Transverse colon (tissue), 4 donors: Measurements from ENCODE around the gene B4GALT5. TPM values are rescaled to one million over a fixed set of nuclear protein-coding genes. Genes with fewer than 3 reads are reported as not detected.
"Not testable (repeated sequence)": the region's sequence is repeated elsewhere in the genome, so short reads cannot be mapped to it uniquely, and the experiment has no call there.

Source experiments
- DNase-seq: peaks from one replicate; pipeline ENCODE4 v3.0.0-alpha.2; 2019
- H3K27ac ChIP-seq, 4 donors: fragments of 200-600 bp; sonication (generic); 2 replicates each; pipeline ENCODE4 v1.5.1; 2016 to 2018; ENCODE audit warnings: inconsistent platforms in 4 of 4
- H3K27me3 ChIP-seq: fragments of 200-600 bp; sonication (generic); 2 replicates; pipeline ENCODE4 v1.5.1; 2017; ENCODE audit warnings: inconsistent platforms
- H3K36me3 ChIP-seq, 4 donors: fragments of 200-600 bp; sonication (generic); 2 replicates each; pipeline ENCODE4 v1.5.1; 2017 to 2019; ENCODE audit warnings: inconsistent platforms in 4 of 4
- H3K4me1 ChIP-seq, 4 donors: fragments of 200-600 bp; sonication (generic); 2 replicates each; pipeline ENCODE4 v1.5.1; 2017 to 2020; ENCODE audit warnings: inconsistent platforms in 4 of 4
- H3K4me3 ChIP-seq, 4 donors: fragments of 200-600 bp; sonication (generic); 1 replicate in 1 of 4; 2 replicates in 3 of 4; pipeline versions ENCODE4 v1.5.1 to v1.6.1; 2017 to 2019; ENCODE audit warnings: inconsistent platforms in 4 of 4
- H3K9me3 ChIP-seq, 2 donors: fragments of 200-600 bp; sonication (generic); 2 replicates each; pipeline ENCODE4 v1.5.1; 2017 to 2019; ENCODE audit warnings: inconsistent platforms in 2 of 2
- EP300 ChIP-seq: sonication (generic); formaldehyde crosslinking; IDR thresholded peaks from one replicate; pipeline ENCODE4 v1.6.1; 2017; ENCODE audit warnings: antibody characterized with exemption, low read depth
- POLR2A ChIP-seq: fragments of 450-650 bp; IDR thresholded peaks from one replicate; pipeline ENCODE4 v1.6.1; 2016; ENCODE audit warnings: antibody characterized with exemption, mild to moderate bottlenecking, moderate library complexity
- POLR2AphosphoS5 ChIP-seq, 3 donors: sonication (generic); formaldehyde crosslinking; IDR thresholded peaks; one replicate each; pipeline ENCODE4 v1.6.1; 2016; ENCODE audit warnings: antibody characterized with exemption in 3 of 3
- WGBS, 2 donors: methylation state at CpG; one replicate each; pipeline ENCODE4 v1.1.5; 2018; ENCODE audit warnings: low coverage in 1 of 2; 5-methylcytosine and 5-hydroxymethylcytosine counted together
- in situ Hi-C, 4 donors: fragments of 200-750 bp; cut with MboI; loops; one replicate each; pipeline versions ENCODE4 v1.15.0 to v1.15.1; 2017; ENCODE audit warnings: low sequenced_read_pairs in 3 of 4, low pct_ligation_motif_present in 1 of 4, low pct_unique_long_range_greater_than_20kb in 1 of 4
- intact Hi-C: fragments of 100-400 bp; cut with DNase I; formaldehyde crosslinking; loops from one replicate; pipeline ENCODE4 v1.15.1; 2023; ENCODE audit warnings: low total_unique reads
- total RNA-seq, 4 donors: library from RNA; depleted of rRNA; stranded (reverse); fragments of >200 nt; gene quantifications; one replicate each; pipeline ENCODE4 v1.1.0, GENCODE V29; 2016
- TF ChIP-seq, protein P1 (sequence below), 5 experiments: fragments of 200-600 bp in 3 of 5; fragments of 450-650 bp in 2 of 5; sonication (generic) in 3 of 5; IDR thresholded peaks; 1 replicate in 2 of 5; 2 replicates in 3 of 5; pipeline ENCODE4 v1.5.1; 2016 to 2017; ENCODE audit warnings: antibody characterized with exemption in 5 of 5, inconsistent platforms in 3 of 5, mild to moderate bottlenecking in 2 of 5, moderate library complexity in 1 of 5

Gene B4GALT5
- total RNA-seq, 4 donors from 2014 or later, result 22.3 to 43.2 (median 29.4) TPM

DNA sequence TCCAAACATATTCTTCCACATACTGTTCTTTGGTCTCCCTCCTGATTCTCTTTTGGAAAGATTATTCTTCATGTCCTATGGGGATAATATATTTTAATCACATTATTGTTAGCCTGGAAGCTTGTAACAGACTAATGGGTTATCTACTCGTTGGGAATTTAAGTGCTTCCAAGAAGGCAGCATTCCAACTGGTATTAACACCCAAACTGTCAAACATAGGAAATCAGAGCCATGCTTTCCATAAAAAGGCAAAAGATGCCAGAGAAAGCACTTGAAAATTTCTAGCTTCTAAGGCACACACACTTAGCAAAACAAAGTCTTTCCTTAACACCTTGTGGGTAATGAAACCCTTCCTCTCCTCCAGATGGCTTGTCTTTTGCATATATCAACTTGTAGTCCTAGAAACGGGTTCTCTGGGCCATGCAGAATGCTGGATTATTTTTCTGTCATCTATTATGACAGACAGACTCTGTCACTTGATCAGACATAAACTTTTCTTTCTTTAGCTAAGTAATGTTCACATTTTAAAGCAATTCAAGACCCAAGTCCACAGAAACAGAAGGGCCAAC, 41.5 kb downstream of the B4GALT5 start:
- DNase-seq, result no peak
- Histone ChIP-seq H3K9me3 (no peaks in the 10 kb centered on the region), H3K27ac (no peak overlapping the region), H3K4me3 (no peak overlapping the region), H3K36me3 (no peaks in the 10 kb centered on the region), H3K27me3 (no peaks in the 10 kb centered on the region), H3K4me1 (peaks cover 26 to 84% (median 62%) of the 10 kb centered on the region in 4 donors)
- no peak for TF ChIP-seq POLR2AphosphoS5 (IDR thresholded peaks at IDR 0.05)
- TF ChIP-seq EP300, result no peak
- intact Hi-C loops, result no loop called here
- 25 to 31% methylated on average over 2 of the region's 2 CpGs for WGBS, 2 donors
- in situ Hi-C loops, result no loop called here

GRCh38 chr20:49671433-49671832, 42.2 kb downstream of the B4GALT5 start:
- no peak for DNase-seq
- no peak overlapping the region for H3K4me3 ChIP-seq
- WGBS, 2 donors, result 0 to 88% methylated on average over 1 of the region's 1 CpG
- in situ Hi-C loops (no loop called here), intact Hi-C loops (no loop called here)
- no peaks in the 10 kb centered on the region for H3K36me3 ChIP-seq
- TF ChIP-seq EP300 (no peak), POLR2AphosphoS5 (IDR thresholded peaks at IDR 0.05) (no peak), POLR2A (no peak)
- TF ChIP-seq, protein P1, sequence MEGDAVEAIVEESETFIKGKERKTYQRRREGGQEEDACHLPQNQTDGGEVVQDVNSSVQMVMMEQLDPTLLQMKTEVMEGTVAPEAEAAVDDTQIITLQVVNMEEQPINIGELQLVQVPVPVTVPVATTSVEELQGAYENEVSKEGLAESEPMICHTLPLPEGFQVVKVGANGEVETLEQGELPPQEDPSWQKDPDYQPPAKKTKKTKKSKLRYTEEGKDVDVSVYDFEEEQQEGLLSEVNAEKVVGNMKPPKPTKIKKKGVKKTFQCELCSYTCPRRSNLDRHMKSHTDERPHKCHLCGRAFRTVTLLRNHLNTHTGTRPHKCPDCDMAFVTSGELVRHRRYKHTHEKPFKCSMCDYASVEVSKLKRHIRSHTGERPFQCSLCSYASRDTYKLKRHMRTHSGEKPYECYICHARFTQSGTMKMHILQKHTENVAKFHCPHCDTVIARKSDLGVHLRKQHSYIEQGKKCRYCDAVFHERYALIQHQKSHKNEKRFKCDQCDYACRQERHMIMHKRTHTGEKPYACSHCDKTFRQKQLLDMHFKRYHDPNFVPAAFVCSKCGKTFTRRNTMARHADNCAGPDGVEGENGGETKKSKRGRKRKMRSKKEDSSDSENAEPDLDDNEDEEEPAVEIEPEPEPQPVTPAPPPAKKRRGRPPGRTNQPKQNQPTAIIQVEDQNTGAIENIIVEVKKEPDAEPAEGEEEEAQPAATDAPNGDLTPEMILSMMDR (IDR thresholded peaks at IDR 0.05), result no peak
- H3K27me3 ChIP-seq, result no peaks in the 10 kb centered on the region
- peaks cover 23 to 83% (median 54%) of the 10 kb centered on the region in 4 donors for H3K4me1 ChIP-seq
- H3K27ac ChIP-seq, result no peak overlapping the region
- no peaks in the 10 kb centered on the region for H3K9me3 ChIP-seq

- 43 to 58% methylated on average over 5 to 7 of the region's 7 CpGs for WGBS, 2 donors
- H3K36me3 ChIP-seq, result no peaks in the 10 kb centered on the region
- no peak for DNase-seq
- no peaks in the 10 kb centered on the region for H3K9me3 ChIP-seq
- peaks cover 13 to 71% (median 37%) of the 10 kb centered on the region in 4 donors for H3K4me1 ChIP-seq
- intact Hi-C loops (no loop called here), in situ Hi-C loops (no loop called here)
- peak overlapping the region in 1 of 4 donors; percentile 16 for H3K4me3 ChIP-seq
- no peaks in the 10 kb centered on the region for H3K27me3 ChIP-seq
- peak overlapping the region in 3 of 4 donors; percentile 30 to 52 (median 37) for H3K27ac ChIP-seq
- TF ChIP-seq POLR2AphosphoS5 (IDR thresholded peaks at IDR 0.05) (no peak), POLR2A (no peak), EP300 (no peak)
- TF ChIP-seq, protein P1 (IDR thresholded peaks at IDR 0.05), result no peak
Observed at GRCh38 chr20:49669601-49670189, 44.0 kb downstream of the B4GALT5 start.

DNA sequence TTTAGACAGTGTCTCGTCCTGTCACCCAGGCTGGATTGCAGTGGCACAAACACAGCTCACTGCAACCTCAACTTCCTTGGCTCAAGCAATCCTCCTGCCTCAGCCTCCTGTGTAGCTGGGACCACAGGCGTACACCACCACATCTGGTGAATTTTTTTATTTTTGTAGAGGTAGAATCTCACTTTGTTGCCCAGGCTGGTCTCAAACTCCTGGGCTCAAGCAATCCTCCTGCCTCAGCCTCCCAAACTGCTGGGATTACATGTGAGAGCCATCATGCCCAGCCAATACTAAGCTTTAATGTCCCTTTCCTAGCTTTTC, 44.8 kb downstream of the B4GALT5 start:
- H3K36me3 ChIP-seq, DNase-seq, in situ Hi-C loops, H3K27me3 ChIP-seq, intact Hi-C loops, H3K9me3 ChIP-seq, H3K4me3 ChIP-seq: not testable (repeated sequence)
- peaks cover 7 to 62% (median 31%) of the 10 kb centered on the region in 4 donors for H3K4me1 ChIP-seq
- WGBS, 2 donors, result 80 to 83% methylated on average over 2 of the region's 2 CpGs
- peak overlapping the region in 1 of 4 donors; percentile 16 for H3K27ac ChIP-seq

DNA sequence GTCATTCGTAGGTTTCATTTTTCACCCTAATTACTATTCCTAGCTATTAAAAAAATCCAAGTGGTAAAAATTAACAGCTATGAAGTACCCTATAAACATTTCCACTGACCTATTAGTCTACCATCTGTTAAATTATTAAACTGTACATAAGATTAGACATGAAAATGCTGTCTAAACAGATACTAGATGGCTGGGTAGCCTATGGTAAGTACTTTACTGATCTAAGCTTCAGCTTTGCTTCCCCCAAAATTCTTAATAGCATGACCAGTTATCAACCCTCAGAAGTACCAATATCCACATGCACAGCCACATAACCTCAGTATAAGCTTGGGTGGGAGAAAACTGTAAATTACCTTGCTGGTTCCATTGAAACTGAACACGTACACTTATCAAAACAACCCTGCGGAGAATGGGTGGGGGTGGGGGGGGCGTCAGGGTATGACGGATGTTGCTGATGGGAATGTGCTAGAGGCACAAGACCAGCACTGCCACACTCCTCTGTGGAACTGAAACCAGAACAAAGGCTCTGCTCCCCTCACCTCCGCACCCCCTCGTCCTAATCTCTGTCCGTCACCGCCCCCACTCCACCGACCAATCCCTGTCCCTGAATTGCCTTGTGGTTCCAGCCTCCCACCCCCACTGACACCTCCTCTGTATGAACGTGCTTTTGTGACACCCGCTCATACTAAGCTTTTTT, 45.3 kb downstream of the B4GALT5 start:
- peak; percentile 73 for DNase-seq
- no peak overlapping the region for H3K27ac ChIP-seq
- no peaks in the 10 kb centered on the region for H3K36me3 ChIP-seq
- intact Hi-C loops, result no loop called here
- TF ChIP-seq EP300, result no peak
- no peak for TF ChIP-seq POLR2AphosphoS5 (IDR thresholded peaks at IDR 0.05)
- TF ChIP-seq POLR2A, result no peak
- TF ChIP-seq, protein P1 (IDR thresholded peaks at IDR 0.05), result no peak
- H3K4me1 ChIP-seq, result peaks cover 7 to 57% (median 29%) of the 10 kb centered on the region in 4 donors
- no peak overlapping the region for H3K4me3 ChIP-seq
- H3K9me3 ChIP-seq, result no peaks in the 10 kb centered on the region
- 64 to 67% methylated on average over 6 to 12 of the region's 12 CpGs for WGBS, 2 donors
- in situ Hi-C loops, result no loop called here
- H3K27me3 ChIP-seq, result no peaks in the 10 kb centered on the region
